Activated CD8-positive, alpha-beta memory T cell treated with anti-CD3 and anti-CD28 coated beads for 36 hours (primary cell): ENCODE measurements around the gene SF3B3. TPM values are rescaled to one million over a fixed set of nuclear protein-coding genes. Genes with fewer than 3 reads are reported as not detected.

Experiments used
- CTCF ChIA-PET: fragments of 350-600 bp; sonication (Branson Sonifier 250); formaldehyde crosslinking; loops from one replicate; lab custom pipeline; 2021; ENCODE audit warnings: antibody characterized with exemption; lab: Charles Lee
- POLR2A ChIA-PET: fragments of 350-600 bp; sonication (Branson Sonifier 250); formaldehyde crosslinking; loops from one replicate; lab custom pipeline; 2021; ENCODE audit warnings: antibody characterized with exemption; lab: Charles Lee
- total RNA-seq, 2 experiments: library from RNA; stranded (reverse); gene quantifications; one replicate each; pipeline ENCODE4 v1.2.3, GENCODE V29; 2021

Gene SF3B3
- total RNA-seq, result 100 to 1,000 TPM; 611 to 626 TPM

GRCh38 chr16:70523743-70524398 is at the start of gene SF3B3:
SF3B3 (plus strand) TSS chr16:70523816; CDS start chr16:70526657, 2,841 bp downstream.
- CTCF ChIA-PET, result interaction anchor here (1.0 to 1.1 kb wide), 2 partner anchors 15 to 47 kb away, joined by 3 read pairs; no protein-coding TSS in a partner anchor

GRCh38 chr16:70474320-70475053 is 49.1 kb upstream of the SF3B3 start:
- POLR2A ChIA-PET, result no interaction called here
- CTCF ChIA-PET, result interaction anchor here (0.6 to 1.4 kb wide), 3 partner anchors 19 to 65 kb away, joined by 3 read pairs; no protein-coding TSS in a partner anchor

More at GRCh38 chr16:70523743-70524398, at the start of gene SF3B3:
- POLR2A ChIA-PET, result interaction anchor here (0.6 to 1.3 kb wide), 4 partner anchors 48 to 162 kb away, joined by 3 to 4 read pairs (median 3); no protein-coding TSS in a partner anchor

GRCh38 chr16:70475054-70475871 is 48.4 kb upstream of the SF3B3 start:
- ChIA-PET POLR2A (no interaction called here), CTCF (interaction anchor here (0.6 to 1.4 kb wide), 2 partner anchors 20 to 66 kb away, joined by 3 read pairs; no protein-coding TSS in a partner anchor)

GRCh38 chr16:70476272-70477020 is 47.2 kb upstream of the SF3B3 start:
- CTCF ChIA-PET, result interaction anchor here (0.7 to 2.8 kb wide), 3 partner anchors 20 to 48 kb away, joined by 3 to 9 read pairs (median 4); partner anchors contain the start of gene ST3GAL2
- POLR2A ChIA-PET, result interaction anchor here (0.6 to 1.2 kb wide), 5 partner anchors 46 to 228 kb away, joined by 3 to 6 read pairs (median 5); partner anchors contain the start of gene COG4

DNA sequence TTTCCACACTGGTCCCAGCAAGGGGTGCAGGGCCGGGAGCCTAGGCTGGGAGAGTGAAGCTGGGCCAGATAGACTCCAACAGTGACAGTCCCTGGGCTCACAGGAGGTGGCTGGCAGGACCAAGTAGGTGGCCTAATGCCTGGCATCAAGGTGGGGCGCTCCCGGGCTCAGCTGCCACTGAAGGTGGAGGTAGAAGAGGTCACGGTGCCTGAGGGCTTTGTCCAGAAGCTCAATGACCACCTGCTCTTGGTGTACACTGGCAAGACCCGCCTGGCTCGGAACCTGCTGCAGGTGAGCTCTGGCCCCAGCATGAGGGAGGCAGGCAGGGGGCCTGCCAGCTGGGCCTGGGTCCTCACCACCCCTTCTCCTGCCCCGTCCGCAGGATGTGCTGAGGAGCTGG is 45.4 kb upstream of the SF3B3 start:
- ChIA-PET POLR2A (interaction anchor here (0.6 kb wide), 1 partner anchor 185 kb away, joined by 3 read pairs; no protein-coding TSS in a partner anchor), CTCF (interaction anchor here (0.5 to 2.8 kb wide), 2 partner anchors 13 to 40 kb away, joined by 6 to 9 read pairs; partner anchors contain the start of gene ST3GAL2)

DNA sequence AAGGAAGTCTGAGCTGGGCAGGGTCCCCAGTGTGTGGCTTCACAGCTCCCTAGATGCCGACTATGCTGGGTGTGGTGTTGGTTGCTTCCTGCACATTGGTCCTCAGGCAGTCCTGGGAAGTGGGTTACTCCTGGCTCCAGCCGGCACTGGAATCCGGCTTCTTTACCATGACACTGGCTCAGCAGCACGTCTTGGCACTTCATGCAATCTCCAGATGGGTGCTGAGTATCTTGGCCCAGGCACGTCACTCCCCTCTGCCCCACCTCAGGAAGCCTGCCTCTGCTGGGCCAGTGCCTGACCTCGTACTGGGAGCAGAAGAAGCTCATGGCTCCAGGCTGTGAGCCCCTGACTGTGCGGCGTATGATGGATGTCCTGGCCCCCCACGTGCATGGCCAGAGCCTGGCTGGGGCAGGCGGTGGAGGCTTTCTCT is 44.7 kb upstream of the SF3B3 start:
- ChIA-PET POLR2A (no interaction called here), CTCF (interaction anchor here (2.8 kb wide), 1 partner anchor 40 kb away, joined by 9 read pairs; the partner anchor contains the start of gene ST3GAL2)

DNA sequence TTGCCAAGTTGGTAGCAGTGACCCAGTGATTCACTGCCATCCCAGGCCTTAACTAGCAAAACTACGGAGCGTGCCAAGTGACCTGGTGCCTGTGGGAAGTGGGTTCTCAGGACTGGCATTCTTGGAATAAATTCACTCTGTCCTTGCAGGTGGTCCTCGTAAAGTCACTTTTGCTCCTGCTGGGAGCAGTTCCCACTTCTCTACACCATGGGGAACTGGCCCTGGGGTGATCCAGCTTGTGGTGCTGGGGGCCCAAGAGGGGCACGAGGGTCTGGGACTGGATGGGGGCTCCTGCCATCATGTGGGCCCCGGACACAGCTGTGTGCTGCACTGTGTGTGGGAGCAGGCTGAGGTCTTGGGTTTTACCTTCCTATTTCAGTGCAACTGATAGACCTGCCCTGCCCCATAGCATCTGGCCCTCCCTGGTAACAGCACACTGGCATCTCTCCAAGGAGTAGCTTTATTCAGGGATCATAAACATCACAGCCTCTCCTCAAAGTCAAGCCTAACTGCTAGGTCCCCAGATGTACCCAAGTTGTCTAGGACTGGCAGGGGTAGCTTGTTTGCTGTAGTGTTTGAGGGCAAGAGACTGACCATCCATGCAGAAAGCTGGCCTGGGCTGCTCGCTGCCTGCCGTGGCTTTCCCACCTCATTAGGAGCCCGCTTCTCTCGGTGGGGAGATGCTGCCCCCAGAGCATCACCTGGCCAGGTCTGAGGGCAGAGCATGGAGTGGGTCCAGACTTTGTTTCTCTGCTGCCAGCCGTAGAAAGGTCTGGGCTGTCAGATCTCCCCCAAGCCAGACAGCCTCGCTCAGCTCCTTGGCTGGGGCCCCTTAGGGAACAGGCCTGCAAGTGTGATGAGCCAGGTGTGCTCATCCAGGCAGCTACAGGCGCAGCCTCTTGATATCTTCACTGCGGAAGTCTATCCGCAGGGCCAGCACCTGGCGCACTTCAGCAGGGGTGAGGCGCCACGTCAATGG is 43.2 kb upstream of the SF3B3 start:
- CTCF ChIA-PET, result no interaction called here
- POLR2A ChIA-PET, result interaction anchor here (0.6 kb wide), 1 partner anchor 97 kb away, joined by 3 read pairs; no protein-coding TSS in a partner anchor

DNA sequence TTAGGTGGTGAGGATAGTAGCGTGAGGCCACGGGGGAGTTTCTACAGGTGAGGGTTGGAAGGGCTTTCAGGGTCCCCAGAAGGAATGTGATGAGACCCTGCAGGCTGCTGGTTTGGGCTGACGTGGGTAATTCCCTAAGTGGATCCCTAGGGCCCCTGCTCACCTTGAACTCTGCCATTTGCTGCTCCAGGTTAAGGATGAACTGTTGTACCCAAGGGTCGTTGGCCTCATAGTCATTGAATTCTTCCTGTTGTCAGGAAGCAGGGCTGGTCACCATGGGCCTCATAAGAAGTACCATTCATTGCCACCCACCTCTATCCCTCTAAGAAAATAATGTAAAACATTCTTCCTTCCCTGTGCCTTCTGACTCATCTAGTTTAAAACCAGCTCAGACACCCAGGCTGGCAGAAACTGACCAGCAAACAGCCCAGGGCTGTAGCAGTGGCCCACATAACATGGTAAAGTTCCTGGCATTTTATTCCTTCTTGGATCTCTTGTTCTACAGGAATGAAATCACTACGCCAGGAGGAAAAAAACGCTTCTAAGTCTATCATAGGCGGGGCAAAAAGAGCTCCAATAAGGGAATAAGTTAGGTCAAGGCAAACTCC is 41.6 kb upstream of the SF3B3 start:
- ChIA-PET CTCF (no interaction called here), POLR2A (no interaction called here)

GRCh38 chr16:70482624-70483023 is 41.0 kb upstream of the SF3B3 start:
- ChIA-PET CTCF (no interaction called here), POLR2A (no interaction called here)

- ChIA-PET CTCF (interaction anchor here (1.0 kb wide), 1 partner anchor 12 kb away, joined by 5 read pairs; no protein-coding TSS in a partner anchor), POLR2A (no interaction called here)
Measured at GRCh38 chr16:70483426-70483825, 40.2 kb upstream of the SF3B3 start.

DNA sequence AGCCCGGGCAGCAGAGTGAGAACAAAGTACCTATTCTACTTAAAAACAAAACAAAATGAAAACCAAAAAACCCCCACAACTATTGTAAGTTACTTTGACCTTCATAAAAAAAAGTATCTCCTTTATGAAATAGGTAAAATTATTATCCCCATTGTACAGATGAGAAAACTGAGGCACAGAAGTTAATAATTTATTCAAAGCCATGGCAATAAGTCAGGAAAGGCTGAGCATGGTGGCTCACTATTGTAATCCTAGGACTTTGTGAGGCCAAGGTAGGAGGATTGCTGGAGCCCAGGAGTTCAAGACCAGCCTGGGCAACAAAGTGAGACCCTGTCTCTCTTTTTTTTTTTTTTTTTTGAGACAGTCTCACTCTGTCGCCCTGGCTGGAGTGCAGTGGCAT is 38.7 kb upstream of the SF3B3 start:
- POLR2A ChIA-PET, result interaction anchor here (0.6 kb wide), 1 partner anchor 125 kb away, joined by 4 read pairs; no protein-coding TSS in a partner anchor
- CTCF ChIA-PET, result interaction anchor here (0.6 kb wide), 1 partner anchor 105 kb away, joined by 4 read pairs; no protein-coding TSS in a partner anchor

- POLR2A ChIA-PET, result no interaction called here
- CTCF ChIA-PET, result no interaction called here
Measured at GRCh38 chr16:70490261-70490660, 33.4 kb upstream of the SF3B3 start.

GRCh38 chr16:70493802-70494201 is 29.8 kb upstream of the SF3B3 start:
- POLR2A ChIA-PET, result interaction anchor here (1.2 kb wide), 1 partner anchor 112 kb away, joined by 9 read pairs; no protein-coding TSS in a partner anchor
- CTCF ChIA-PET, result interaction anchor here (0.6 kb wide), 1 partner anchor 142 kb away, joined by 3 read pairs; no protein-coding TSS in a partner anchor

DNA sequence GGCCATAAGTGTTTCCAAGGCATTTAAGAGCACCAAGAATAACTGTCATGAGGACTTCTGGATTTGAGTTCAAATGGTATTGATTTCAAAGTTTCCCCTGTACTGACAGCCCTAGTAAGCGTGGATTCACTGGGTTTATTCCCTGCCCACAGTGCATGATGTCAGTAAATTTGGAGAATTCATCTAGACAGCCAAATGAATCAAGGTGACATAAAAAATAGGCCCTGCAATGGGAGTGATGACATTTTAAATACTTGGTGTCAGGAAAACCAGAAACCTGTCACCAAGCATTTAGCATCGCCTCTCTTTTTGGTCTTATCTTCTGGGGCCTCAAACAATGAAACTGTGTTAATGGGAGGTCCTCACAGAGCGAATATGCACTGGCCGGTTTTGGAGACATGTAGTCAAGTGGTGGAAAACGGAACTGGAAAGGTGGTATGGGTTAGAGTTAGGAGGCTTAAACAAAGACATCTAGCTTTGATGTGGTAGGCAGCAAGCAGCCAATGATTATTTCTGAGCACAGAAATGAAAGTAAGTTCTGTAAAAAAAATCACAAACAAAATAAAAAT is 29.3 kb upstream of the SF3B3 start:
- POLR2A ChIA-PET, result interaction anchor here (1.2 kb wide), 1 partner anchor 113 kb away, joined by 9 read pairs; no protein-coding TSS in a partner anchor

DNA sequence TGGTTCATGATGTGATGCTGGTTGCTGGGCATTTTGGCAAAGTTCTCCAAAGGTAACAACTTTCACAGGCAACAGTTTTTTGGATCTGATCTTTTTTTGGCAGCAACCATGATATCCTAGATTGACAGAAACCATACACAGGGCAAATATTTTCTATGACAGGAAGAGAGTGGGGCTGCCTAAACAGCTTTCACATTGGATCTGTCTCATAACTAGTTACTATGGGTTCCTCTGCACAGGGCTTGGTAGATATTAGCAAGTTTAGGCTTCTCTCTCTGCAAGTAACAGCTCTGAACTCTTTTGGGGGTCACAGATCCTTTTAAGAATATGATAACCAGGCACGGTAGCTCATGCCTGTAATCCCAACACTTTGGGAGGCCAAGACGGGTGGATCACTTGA is 28.8 kb upstream of the SF3B3 start:
- ChIA-PET CTCF (interaction anchor here (0.9 kb wide), 1 partner anchor 20 kb away, joined by 3 read pairs; no protein-coding TSS in a partner anchor), POLR2A (interaction anchor here (1.2 kb wide), 1 partner anchor 113 kb away, joined by 9 read pairs; no protein-coding TSS in a partner anchor)

More for the DNA sequence above, 29.3 kb upstream of the SF3B3 start:
- CTCF ChIA-PET, result no interaction called here
